ENCODE results near the gene RANBP9. TPM values are rescaled to one million over a fixed set of nuclear protein-coding genes. Genes with fewer than 3 reads are reported as not detected.

RANBP9 gene
- total and polyA plus RNA-seq, 2 donors from 2014 or later: 16.4 to 29.0 TPM

DNA sequence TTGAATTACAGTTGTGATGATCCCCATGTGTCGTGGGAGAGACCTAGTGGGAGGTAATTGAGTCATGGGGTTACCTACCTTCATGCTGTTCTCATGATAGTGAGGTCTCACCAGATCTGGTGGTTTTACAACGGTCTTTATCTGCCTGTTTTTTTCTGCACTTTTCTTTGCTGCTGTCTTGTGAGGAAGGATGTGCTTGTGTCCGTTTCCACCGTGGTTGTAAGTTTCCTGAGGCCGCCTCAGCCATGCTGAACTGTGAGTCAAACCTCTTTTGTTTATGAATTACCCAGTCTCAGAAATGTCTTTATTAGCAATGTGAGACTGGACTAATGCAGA, 6.5 kb upstream of the RANBP9 start:
- no peak for TF ChIP-seq CTCF (IDR thresholded peaks at IDR 0.05; ENCODE audit: borderline replicate concordance, extremely low read depth, insufficient read depth)
- H3K9ac ChIP-seq (ENCODE audit: low read length in 3 of 3): no peak overlapping the region
- DNase-seq (no peak), FAIRE-seq (no peak)
- no peaks in the 10 kb centered on the region for H3K27me3 ChIP-seq (ENCODE audit: control insufficient read depth, insufficient read depth, low read length)
- H3K36me3 ChIP-seq (ENCODE audit: control insufficient read depth in 2 of 3, insufficient read depth in 3 of 3, low read length in 3 of 3): no peaks in the 10 kb centered on the region
- no peak overlapping the region for H3K27ac ChIP-seq (ENCODE audit: low read depth in 2 of 2, low read length in 2 of 2)
- intact Hi-C loops (cut with DNase I): no loop called here
- no peaks in the 10 kb centered on the region for H3K4me1 ChIP-seq (ENCODE audit: control insufficient read depth in 2 of 3, insufficient read depth in 2 of 3, low read depth in 1 of 3, low read length in 3 of 3)
- H3K4me3 ChIP-seq (ENCODE audit: low read length in 3 of 3): no peak overlapping the region
- no peaks in the 10 kb centered on the region for H3K9me3 ChIP-seq (ENCODE audit: control insufficient read depth in 2 of 3, insufficient read depth in 1 of 3, low read length in 3 of 3)

DNA sequence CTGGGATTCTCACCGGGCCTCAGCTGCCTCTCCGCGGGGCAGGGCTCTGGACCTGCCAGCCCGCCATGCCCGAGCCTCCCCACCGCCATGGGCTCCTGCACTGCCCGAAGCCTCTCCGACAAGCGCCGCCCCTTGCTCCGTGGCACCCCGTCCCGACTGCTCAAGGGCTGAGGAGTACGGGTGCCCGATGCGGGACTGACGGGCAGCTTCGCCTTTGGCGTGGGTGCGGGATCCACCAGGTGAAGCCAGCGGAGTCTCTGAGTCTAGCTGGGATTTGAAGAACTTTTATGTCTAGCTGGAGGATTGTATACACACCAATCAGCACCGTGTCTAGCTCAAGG, 5.3 kb upstream of the RANBP9 start:
- Histone ChIP-seq H3K4me1 (ENCODE audit: control insufficient read depth in 2 of 3, insufficient read depth in 2 of 3, low read depth in 1 of 3, low read length in 3 of 3) (peaks cover 0 to 2% (median 0%) of the 10 kb centered on the region in 3 donors), H3K27me3 (ENCODE audit: control insufficient read depth, insufficient read depth, low read length) (no peaks in the 10 kb centered on the region), H3K27ac (ENCODE audit: low read depth in 2 of 2, low read length in 2 of 2) (no peak overlapping the region), H3K36me3 (ENCODE audit: control insufficient read depth in 2 of 3, insufficient read depth in 3 of 3, low read length in 3 of 3) (no peaks in the 10 kb centered on the region), H3K9me3 (ENCODE audit: control insufficient read depth in 2 of 3, insufficient read depth in 1 of 3, low read length in 3 of 3) (no peaks in the 10 kb centered on the region), H3K4me3 (ENCODE audit: low read length in 3 of 3) (no peak overlapping the region), H3K9ac (ENCODE audit: low read length in 3 of 3) (no peak overlapping the region)
- no peak for TF ChIP-seq CTCF (IDR thresholded peaks at IDR 0.05; ENCODE audit: borderline replicate concordance, extremely low read depth, insufficient read depth)
- FAIRE-seq: no peak
- intact Hi-C loops (cut with DNase I): no loop called here
- DNase-seq: no peak

- H3K9ac ChIP-seq (ENCODE audit: low read length in 3 of 3): no peak overlapping the region
- peaks cover 0 to 2% (median 0%) of the 10 kb centered on the region in 3 donors for H3K4me1 ChIP-seq (ENCODE audit: control insufficient read depth in 2 of 3, insufficient read depth in 2 of 3, low read depth in 1 of 3, low read length in 3 of 3)
- DNase-seq (no peak), FAIRE-seq (no peak)
- H3K27me3 ChIP-seq (ENCODE audit: control insufficient read depth, insufficient read depth, low read length): no peaks in the 10 kb centered on the region
- no peak overlapping the region for H3K4me3 ChIP-seq (ENCODE audit: low read length in 3 of 3)
- H3K9me3 ChIP-seq (ENCODE audit: control insufficient read depth in 2 of 3, insufficient read depth in 1 of 3, low read length in 3 of 3): no peaks in the 10 kb centered on the region
- H3K27ac ChIP-seq (ENCODE audit: low read depth in 2 of 2, low read length in 2 of 2): no peak overlapping the region
- TF ChIP-seq CTCF (IDR thresholded peaks at IDR 0.05; ENCODE audit: borderline replicate concordance, extremely low read depth, insufficient read depth): no peak
- H3K36me3 ChIP-seq (ENCODE audit: control insufficient read depth in 2 of 3, insufficient read depth in 3 of 3, low read length in 3 of 3): no peaks in the 10 kb centered on the region
- intact Hi-C loops (cut with DNase I): no loop called here
Observed at GRCh38 chr6:13716225-13716954, 4.8 kb upstream of the RANBP9 start.

GRCh38 chr6:13715444-13715883, 3.8 kb upstream of the RANBP9 start:
- intact Hi-C loops (cut with DNase I): no loop called here
- Histone ChIP-seq H3K4me1 (ENCODE audit: control insufficient read depth in 2 of 3, insufficient read depth in 2 of 3, low read depth in 1 of 3, low read length in 3 of 3) (peaks cover 0 to 2% (median 0%) of the 10 kb centered on the region in 3 donors), H3K27ac (ENCODE audit: low read depth in 2 of 2, low read length in 2 of 2) (no peak overlapping the region), H3K36me3 (ENCODE audit: control insufficient read depth in 2 of 3, insufficient read depth in 3 of 3, low read length in 3 of 3) (no peaks in the 10 kb centered on the region), H3K9me3 (ENCODE audit: control insufficient read depth in 2 of 3, insufficient read depth in 1 of 3, low read length in 3 of 3) (no peaks in the 10 kb centered on the region), H3K9ac (ENCODE audit: low read length in 3 of 3) (no peak overlapping the region), H3K27me3 (ENCODE audit: control insufficient read depth, insufficient read depth, low read length) (no peaks in the 10 kb centered on the region), H3K4me3 (ENCODE audit: low read length in 3 of 3) (no peak overlapping the region)
- no peak for TF ChIP-seq CTCF (IDR thresholded peaks at IDR 0.05; ENCODE audit: borderline replicate concordance, extremely low read depth, insufficient read depth)
- FAIRE-seq (no peak), DNase-seq (no peak)

Measured in kidney (tissue), 14 donors.